OCI-LY1 (cell line): ENCODE results near the gene MAPK1IP1L.

ENCODE experiments used
- H2AFZ ChIP-seq: fragments of 200-600 bp; sonication (generic), shearing (Covaris generic); 2 replicates; pipeline ENCODE4 v1.6.0; 2014; ENCODE audit warnings: antibody characterized with exemption, mild to moderate bottlenecking, low read length
- H3F3A ChIP-seq: fragments of 200-600 bp; sonication (generic), shearing (Covaris generic); 2 replicates; pipeline ENCODE4 v1.6.0; 2014; ENCODE audit warnings: mild to moderate bottlenecking, antibody characterized with exemption, low read length, moderate library complexity; ENCODE audit not compliant: insufficient read depth
- H3K27ac ChIP-seq: fragments of 200-600 bp; sonication (generic); 2 replicates; pipeline ENCODE4 v1.5.1; 2014; ENCODE audit warnings: low read length, mixed run types, mild to moderate bottlenecking, low read depth; ENCODE audit not compliant: poor library complexity, severe bottlenecking
- H3K27me3 ChIP-seq: fragments of 200-600 bp; sonication (generic); 2 replicates; pipeline ENCODE4 v1.6.0; 2014; ENCODE audit warnings: antibody characterized with exemption, mild to moderate bottlenecking, low read length, moderate library complexity; ENCODE audit not compliant: insufficient read depth
- H3K36me3 ChIP-seq: fragments of 200-600 bp; sonication (generic); 2 replicates; pipeline ENCODE4 v1.6.1; 2014; ENCODE audit warnings: mild to moderate bottlenecking, antibody characterized with exemption, low read length, moderate library complexity, mixed read lengths; ENCODE audit not compliant: insufficient read depth
- H3K4me1 ChIP-seq: fragments of 200-600 bp; sonication (generic); 2 replicates; pipeline ENCODE4 v1.5.1; 2014; ENCODE audit warnings: mild to moderate bottlenecking, low read length, moderate library complexity; ENCODE audit not compliant: insufficient read depth, severe bottlenecking
- H3K4me2 ChIP-seq: fragments of 200-600 bp; sonication (generic), shearing (Covaris generic); 2 replicates; pipeline ENCODE4 v1.6.1; 2014; ENCODE audit warnings: low read length
- H3K4me3 ChIP-seq: fragments of 200-600 bp; sonication (generic); 2 replicates; pipeline ENCODE4 v1.5.1; 2014; ENCODE audit warnings: low read length, low read depth, mild to moderate bottlenecking, mixed read lengths; ENCODE audit not compliant: poor library complexity, severe bottlenecking
- H3K79me2 ChIP-seq: fragments of 200-600 bp; shearing (Covaris generic); 2 replicates; pipeline ENCODE4 v1.6.1; 2016; ENCODE audit warnings: mixed run types, low read length, mixed read lengths; ENCODE audit not compliant: insufficient read depth
- H3K9ac ChIP-seq: fragments of 200-600 bp; sonication (generic), shearing (Covaris generic); 2 replicates; pipeline ENCODE4 v1.6.1; 2014; ENCODE audit warnings: mild to moderate bottlenecking, low read length, mixed read lengths
- H3K9me2 ChIP-seq: fragments of 200-600 bp; sonication (generic), shearing (Covaris generic); 2 replicates; pipeline ENCODE4 v1.6.1; 2014; ENCODE audit warnings: low read depth, mild to moderate bottlenecking, low read length, mixed read lengths
- H3K9me3 ChIP-seq: fragments of 200-600 bp; shearing (Covaris generic); 2 replicates; pipeline ENCODE4 v1.6.1; 2014; ENCODE audit warnings: low read length, mixed read lengths
- H4K20me1 ChIP-seq: fragments of 200-600 bp; sonication (generic), shearing (Covaris generic); 2 replicates; pipeline ENCODE4 v1.6.0; 2016; ENCODE audit warnings: mild to moderate bottlenecking, low read length; ENCODE audit not compliant: insufficient read depth
- EZH2 ChIP-seq: fragments of 200-600 bp; sonication (generic), shearing (Covaris generic); IDR thresholded peaks from 2 replicates; pipeline ENCODE4 v1.8.0; 2017; ENCODE audit warnings: borderline replicate concordance, mixed run types, mild to moderate bottlenecking, antibody characterized with exemption, low read length, moderate library complexity, mixed read lengths
- TF ChIP-seq, protein P1 (sequence below): fragments of 200-600 bp; sonication (generic), shearing (Covaris generic); IDR thresholded peaks from 2 replicates; pipeline ENCODE4 v1.5.1; 2017; ENCODE audit warnings: mild to moderate bottlenecking, antibody characterized with exemption, low read length, moderate library complexity, mixed read lengths

The MAPK1IP1L gene

DNA sequence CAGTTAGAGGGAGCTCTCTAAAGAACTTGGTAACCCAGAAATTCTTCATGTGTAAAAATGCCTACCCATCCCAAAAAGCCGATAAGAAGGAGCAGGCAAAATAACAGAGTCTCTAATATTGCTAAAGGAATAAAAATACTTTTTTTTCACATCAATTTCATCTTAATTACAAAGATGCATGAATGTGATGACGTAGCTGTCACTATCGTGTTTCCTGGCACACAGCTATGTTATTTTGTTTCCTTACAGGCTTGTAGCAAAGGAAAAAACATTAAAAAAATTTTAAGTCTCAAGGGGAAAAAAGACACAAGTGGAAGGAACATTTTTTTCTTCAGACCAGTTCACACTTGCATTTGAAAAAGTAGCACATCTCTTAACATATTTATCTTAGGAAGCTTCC lies 67.3 kb downstream of the MAPK1IP1L start:
- Histone ChIP-seq H3K9me3 (no peaks in the 10 kb centered on the region), H3K4me2 (no peak overlapping the region), H3K36me3 (no peaks in the 10 kb centered on the region), H3K79me2 (no peaks in the 10 kb centered on the region), H3K4me1 (no peaks in the 10 kb centered on the region), H3F3A (no peaks in the 10 kb centered on the region), H3K9ac (no peak overlapping the region), H3K27me3 (no peaks in the 10 kb centered on the region), H3K4me3 (no peak overlapping the region), H3K27ac (no peak overlapping the region), H4K20me1 (no peaks in the 10 kb centered on the region), H3K9me2 (no peaks in the 10 kb centered on the region), H2AFZ (no peak overlapping the region)
- TF ChIP-seq EZH2: no peak
- TF ChIP-seq, protein P1, sequence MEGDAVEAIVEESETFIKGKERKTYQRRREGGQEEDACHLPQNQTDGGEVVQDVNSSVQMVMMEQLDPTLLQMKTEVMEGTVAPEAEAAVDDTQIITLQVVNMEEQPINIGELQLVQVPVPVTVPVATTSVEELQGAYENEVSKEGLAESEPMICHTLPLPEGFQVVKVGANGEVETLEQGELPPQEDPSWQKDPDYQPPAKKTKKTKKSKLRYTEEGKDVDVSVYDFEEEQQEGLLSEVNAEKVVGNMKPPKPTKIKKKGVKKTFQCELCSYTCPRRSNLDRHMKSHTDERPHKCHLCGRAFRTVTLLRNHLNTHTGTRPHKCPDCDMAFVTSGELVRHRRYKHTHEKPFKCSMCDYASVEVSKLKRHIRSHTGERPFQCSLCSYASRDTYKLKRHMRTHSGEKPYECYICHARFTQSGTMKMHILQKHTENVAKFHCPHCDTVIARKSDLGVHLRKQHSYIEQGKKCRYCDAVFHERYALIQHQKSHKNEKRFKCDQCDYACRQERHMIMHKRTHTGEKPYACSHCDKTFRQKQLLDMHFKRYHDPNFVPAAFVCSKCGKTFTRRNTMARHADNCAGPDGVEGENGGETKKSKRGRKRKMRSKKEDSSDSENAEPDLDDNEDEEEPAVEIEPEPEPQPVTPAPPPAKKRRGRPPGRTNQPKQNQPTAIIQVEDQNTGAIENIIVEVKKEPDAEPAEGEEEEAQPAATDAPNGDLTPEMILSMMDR: no peak
